H1 (cell line): ENCODE data around the gene MYBPC3. TPM values are rescaled to one million over a fixed set of nuclear protein-coding genes. Genes with fewer than 3 reads are reported as not detected.

Experiments used
- CTCF ChIA-PET: fragments of 300-600 bp; sonication (Branson Sonifier 250); formaldehyde crosslinking; loops from one replicate; lab custom pipeline; 2021; ENCODE audit not compliant: partially characterized antibody; lab: Charles Lee
- POLR2A ChIA-PET: fragments of 300-600 bp; sonication (Branson Sonifier 250); formaldehyde crosslinking; loops from one replicate; lab custom pipeline; 2021; ENCODE audit warnings: inconsistent platforms; ENCODE audit not compliant: partially characterized antibody; lab: Charles Lee
- DNase-seq, 2 experiments: peaks; one replicate each; pipeline versions ENCODE4 v3.0.0 to v3.0.0-alpha.2; 2010 to 2022; ENCODE audit warnings: low spot score in 2 of 2, low read depth in 1 of 2, mixed read lengths in 1 of 2
- FAIRE-seq: peaks from 2 replicates; lab custom pipeline; 2011; peaks lifted over from hg19 to GRCh38; lab: Jason Lieb, UNC
- H2AFZ ChIP-seq: 2 replicates; pipeline ENCODE4 v1.8.1; 2012; ENCODE audit warnings: low read length, inconsistent platforms
- H2AK5ac ChIP-seq: 2 replicates; pipeline ENCODE4 v1.6.1; 2013; ENCODE audit warnings: low read depth, low read length
- H2BK120ac ChIP-seq: replicated peaks from 2 replicates; pipeline ENCODE3; 2013; ENCODE audit warnings: low read depth, low read length, inconsistent platforms
- H2BK12ac ChIP-seq: 2 replicates; pipeline ENCODE4 v1.6.1; 2013; ENCODE audit warnings: low read depth, low read length
- H2BK15ac ChIP-seq: 2 replicates; pipeline ENCODE4 v1.6.1; 2013; ENCODE audit warnings: low read length
- H2BK20ac ChIP-seq: 2 replicates; pipeline ENCODE4 v1.6.1; 2013; ENCODE audit warnings: low read length
- H2BK5ac ChIP-seq: 2 replicates; pipeline ENCODE4 v1.6.1; 2013; ENCODE audit warnings: low read depth, low read length
- H3K14ac ChIP-seq: 2 replicates; pipeline ENCODE4 v1.6.1; 2013; ENCODE audit warnings: inconsistent platforms; ENCODE audit not compliant: insufficient read length
- H3K18ac ChIP-seq: 2 replicates; pipeline ENCODE4 v1.6.1; 2013; ENCODE audit warnings: low read length; ENCODE audit errors: extremely low read depth
- H3K23ac ChIP-seq: 2 replicates; pipeline ENCODE4 v1.6.1; 2013; ENCODE audit warnings: inconsistent platforms; ENCODE audit not compliant: insufficient read length
- H3K23me2 ChIP-seq: 2 replicates; pipeline ENCODE4 v1.6.1; 2013; ENCODE audit warnings: low read depth, low read length
- H3K27ac ChIP-seq: 2 replicates; pipeline ENCODE4 v1.6.1; 2011; ENCODE audit warnings: low read depth, low read length, inconsistent platforms
- H3K27me3 ChIP-seq, 4 experiments: replicated peaks in 1 of 4; 1 replicate in 1 of 4; 2 replicates in 3 of 4; pipeline versions ENCODE4 v1.6.1 to v1.8.1; 2011 to 2013; ENCODE audit warnings: low read length in 3 of 4, mild to moderate bottlenecking in 3 of 4, inconsistent platforms in 2 of 4, mixed read lengths in 2 of 4, moderate library complexity in 1 of 4; ENCODE audit not compliant: control insufficient read depth in 3 of 4, insufficient read depth in 3 of 4; ENCODE audit errors: extremely low read depth in 1 of 4
- H3K36me3 ChIP-seq, 4 experiments: 2 replicates each; pipeline versions ENCODE4 v1.6.1 to v1.8.1; 2011 to 2013; ENCODE audit warnings: mild to moderate bottlenecking in 4 of 4, low read length in 3 of 4, moderate library complexity in 2 of 4, control low read depth in 1 of 4, inconsistent platforms in 1 of 4; ENCODE audit not compliant: insufficient read depth in 4 of 4, control insufficient read depth in 2 of 4
- H3K4ac ChIP-seq: replicated peaks from 2 replicates; pipeline ENCODE3; 2013; ENCODE audit warnings: low read length, low read depth, mixed read lengths, inconsistent platforms; ENCODE audit not compliant: insufficient read length
- H3K4me1 ChIP-seq, 4 experiments: replicated peaks in 1 of 4; 1 replicate in 1 of 4; 2 replicates in 3 of 4; pipeline versions ENCODE4 v1.6.1 to v1.8.1; 2011 to 2013; ENCODE audit warnings: low read length in 3 of 4, inconsistent platforms in 2 of 4, mixed read lengths in 1 of 4; ENCODE audit not compliant: insufficient read depth in 4 of 4, control insufficient read depth in 3 of 4
- H3K4me2 ChIP-seq, 2 experiments: 2 replicates each; pipeline versions ENCODE4 v1.6.1 to v1.8.1; 2011 to 2013; ENCODE audit warnings: low read depth in 2 of 2, low read length in 2 of 2, control low read depth in 1 of 2, inconsistent platforms in 1 of 2, mild to moderate bottlenecking in 1 of 2; ENCODE audit not compliant: insufficient read depth in 1 of 2
- H3K4me3 ChIP-seq, 4 experiments: fragments of 200-600, 300-600 bp in 1 of 4; sonication (generic), shearing (Covaris generic), sonication (Bioruptor Twin) in 1 of 4; 2 replicates each; pipeline versions ENCODE4 v1.5.1 to v1.8.1; 2011 to 2016; ENCODE audit warnings: low read length in 4 of 4, low read depth in 3 of 4, control low read depth in 2 of 4, inconsistent platforms in 2 of 4, mild to moderate bottlenecking in 2 of 4, mixed read lengths in 1 of 4, moderate library complexity in 1 of 4; ENCODE audit not compliant: insufficient read depth in 2 of 4; ENCODE audit errors: extremely low read depth in 1 of 4
- H3K56ac ChIP-seq: replicated peaks from 2 replicates; pipeline ENCODE3; 2013; ENCODE audit warnings: low read depth, mild to moderate bottlenecking, mixed read lengths, low read length, inconsistent platforms; ENCODE audit not compliant: insufficient read length
- H3K79me1 ChIP-seq: 2 replicates; pipeline ENCODE4 v1.6.1; 2013; ENCODE audit warnings: low read depth, low read length, control low read depth
- H3K79me2 ChIP-seq, 2 experiments: 2 replicates each; pipeline versions ENCODE4 v1.6.1 to v1.8.1; 2012 to 2013; ENCODE audit warnings: low read length in 2 of 2, mild to moderate bottlenecking in 2 of 2, inconsistent platforms in 1 of 2; ENCODE audit not compliant: insufficient read depth in 2 of 2, control insufficient read depth in 1 of 2
- H3K9ac ChIP-seq, 4 experiments: replicated peaks in 1 of 4; 1 replicate in 1 of 4; 2 replicates in 3 of 4; pipeline versions ENCODE4 v1.6.1 to v1.8.1; 2011 to 2013; ENCODE audit warnings: low read depth in 3 of 4, low read length in 3 of 4, control low read depth in 2 of 4, mild to moderate bottlenecking in 2 of 4, moderate library complexity in 2 of 4, inconsistent platforms in 1 of 4; ENCODE audit errors: extremely low read depth in 1 of 4
- H3K9me3 ChIP-seq, 2 experiments: 2 replicates each; pipeline versions ENCODE4 v1.6.1 to v1.8.1; 2012 to 2013; ENCODE audit warnings: mild to moderate bottlenecking in 2 of 2, moderate library complexity in 2 of 2, control low read depth in 1 of 2, inconsistent platforms in 1 of 2, low read depth in 1 of 2, low read length in 1 of 2, mixed read lengths in 1 of 2; ENCODE audit not compliant: insufficient read depth in 2 of 2
- H4K20me1 ChIP-seq, 2 experiments: replicated peaks in 1 of 2; 2 replicates each; pipeline versions ENCODE3 to v1.8.1; 2011 to 2013; ENCODE audit warnings: inconsistent platforms in 2 of 2, low read length in 2 of 2, mild to moderate bottlenecking in 1 of 2; ENCODE audit not compliant: insufficient read depth in 2 of 2, control insufficient read depth in 1 of 2
- H4K5ac ChIP-seq: 2 replicates; pipeline ENCODE4 v1.6.1; 2013; ENCODE audit warnings: low read length, low read depth, mixed read lengths, inconsistent platforms; ENCODE audit not compliant: insufficient read length
- H4K8ac ChIP-seq: 2 replicates; pipeline ENCODE4 v1.8.0; 2013; ENCODE audit warnings: mild to moderate bottlenecking, moderate library complexity, low read length, inconsistent platforms; ENCODE audit not compliant: insufficient read depth; ENCODE audit errors: extremely low read depth
- H4K91ac ChIP-seq: replicated peaks from 2 replicates; pipeline ENCODE3; 2013; ENCODE audit warnings: low read length, mixed read lengths, inconsistent platforms; ENCODE audit not compliant: insufficient read length
- CBX5 ChIP-seq: fragments of 300-800, 300-1000 bp; sonication (generic); IDR thresholded peaks from 2 replicates; pipeline ENCODE4 v1.7.1; 2016; ENCODE audit warnings: antibody characterized with exemption, low read length, low read depth
- CTCF ChIP-seq, 3 experiments: IDR thresholded peaks; 1 replicate in 2 of 3; 2 replicates in 1 of 3; pipeline versions ENCODE4 v1.5.1 to v1.6.1; 2011; ENCODE audit warnings: low read length in 3 of 3, mild to moderate bottlenecking in 3 of 3, inconsistent platforms in 2 of 3, low read depth in 1 of 3, moderate library complexity in 1 of 3; ENCODE audit not compliant: insufficient read depth in 1 of 3; ENCODE audit errors: control extremely low read depth in 1 of 3
- EGR1 ChIP-seq: IDR thresholded peaks from 2 replicates; pipeline ENCODE4 v1.6.1; 2011; ENCODE audit warnings: low read depth, low read length, borderline replicate concordance
- GABPA ChIP-seq: IDR thresholded peaks from 2 replicates; pipeline ENCODE4 v1.6.1; 2011; ENCODE audit warnings: mild to moderate bottlenecking, low read length, moderate library complexity, borderline replicate concordance; ENCODE audit not compliant: insufficient read depth
- GTF2F1 ChIP-seq: IDR thresholded peaks from 2 replicates; pipeline ENCODE4 v1.6.1; 2012; ENCODE audit warnings: low read depth, low read length, improper control_type of control experiment, borderline replicate concordance
- HDAC2 ChIP-seq, 2 experiments: fragments of 300-600 bp in 1 of 2; sonication (generic) in 1 of 2; IDR thresholded peaks; 2 replicates each; pipeline ENCODE4 v1.6.1; 2011 to 2012; ENCODE audit warnings: low read depth in 2 of 2, low read length in 2 of 2, mild to moderate bottlenecking in 2 of 2, moderate library complexity in 2 of 2, borderline replicate concordance in 1 of 2, inconsistent platforms in 1 of 2
- JUND ChIP-seq: IDR thresholded peaks from 2 replicates; pipeline ENCODE4 v1.6.1; 2011; ENCODE audit warnings: mild to moderate bottlenecking, improper control_type of control experiment, low read length
- RBBP5 ChIP-seq: IDR thresholded peaks from 2 replicates; pipeline ENCODE4 v1.7.1; 2012; ENCODE audit warnings: low read depth, mild to moderate bottlenecking, inconsistent platforms, low read length, moderate library complexity, borderline replicate concordance
- SIX5 ChIP-seq: IDR thresholded peaks from 2 replicates; pipeline ENCODE4 v1.6.1; 2011; ENCODE audit warnings: mild to moderate bottlenecking, low read depth, low read length
- TAF7 ChIP-seq: optimal IDR thresholded peaks from 2 replicates; pipeline ENCODE3; 2011; ENCODE audit warnings: low read depth, mild to moderate bottlenecking, inconsistent platforms, low read length, moderate library complexity, borderline replicate concordance
- WGBS, 2 experiments: shearing (Covaris generic) in 1 of 2; methylation state at CpG; one replicate each; pipeline versions ENCODE4 v1.1.6 to v1.1.7; 2013 to 2015; ENCODE audit warnings: low lambda C conversion rate in 2 of 2, mixed read lengths in 2 of 2, inconsistent platforms in 1 of 2, low coverage in 1 of 2, missing lambda C conversion rate in 1 of 2; ENCODE audit not compliant: insufficient replicate concordance in 2 of 2, insufficient coverage in 1 of 2, insufficient read length in 1 of 2; ENCODE audit errors: extremely low coverage in 1 of 2, missing lambda C conversion rate in 1 of 2; 5-methylcytosine and 5-hydroxymethylcytosine counted together
- polyA plus RNA-seq, 7 experiments: library from polyadenylated mRNA; depleted of rRNA in 3 of 7; stranded (reverse) in 5 of 7; unstranded in 2 of 7; fragments of >200 nt in 5 of 7; fragments of 200-250 nt in 2 of 7; gene quantifications; 1 replicate in 5 of 7; 2 replicates in 1 of 7; 4 replicates in 1 of 7; pipeline versions ENCODE4 v1.2.1 to v1.2.3, GENCODE V29; 2011 to 2013; ENCODE audit warnings: missing spikeins in 2 of 7, mixed read lengths in 2 of 7
- total RNA-seq: library from RNA; stranded (reverse); fragmentation: NEBNext Ultra II Directional; extraction: Animal tissue kit (Norgen Biotek cat#: 25700); gene quantifications from 2 replicates; pipeline ENCODE4 v1.2.1, GENCODE V29; 2021

The MYBPC3 gene
- total and polyA plus RNA-seq, 2 of the 8 experiments (the other 6 are each of a cell fraction or from before 2014, with no cell fraction given) = 0.05 TPM; not detected in 1

DNA sequence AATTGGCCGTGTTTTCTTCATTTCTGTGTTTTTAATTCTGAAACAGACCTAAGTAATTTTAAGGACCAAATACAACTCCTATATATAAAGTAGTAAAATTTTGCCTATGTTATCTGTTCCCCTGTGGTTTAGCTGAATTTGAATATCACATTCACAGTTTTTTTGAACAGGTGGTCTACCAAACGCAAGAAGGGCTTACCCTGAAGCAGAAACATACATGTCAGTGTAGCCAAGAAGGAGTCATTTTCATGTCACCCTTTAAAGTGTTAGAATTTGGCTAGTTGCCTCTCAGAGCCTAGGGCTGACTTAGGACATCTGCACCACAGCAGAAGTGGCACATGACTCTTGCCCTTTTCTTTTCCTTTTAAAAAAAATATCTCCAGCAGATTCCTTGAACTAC lies 34.3 kb downstream of the MYBPC3 start:
- no peaks in the 10 kb centered on the region for H3K79me2 ChIP-seq
- no peak for TF ChIP-seq EGR1
- no peak for TF ChIP-seq HDAC2 (IDR thresholded peaks at IDR 0.05; ENCODE audit: borderline replicate concordance in 1 of 2, low read depth in 2 of 2, low read length in 2 of 2)
- TF ChIP-seq CBX5 = no peak
- no peak for TF ChIP-seq GTF2F1
- TF ChIP-seq CTCF (IDR thresholded peaks at IDR 0.05; ENCODE audit: control extremely low read depth in 1 of 3, insufficient read depth in 1 of 3, low read depth in 1 of 3, low read length in 3 of 3) = no peak
- no peak for TF ChIP-seq JUND
- no peak for TF ChIP-seq SIX5
- TF ChIP-seq TAF7 = no peak
- no peak for TF ChIP-seq GABPA
- no peak for TF ChIP-seq RBBP5
- no peaks in the 10 kb centered on the region for H3K9me3 ChIP-seq
- no peak for DNase-seq
- no peak overlapping the region for H3K23ac ChIP-seq
- no peak overlapping the region for H3K9ac ChIP-seq
- H3K79me1 ChIP-seq = no peaks in the 10 kb centered on the region
- ChIA-PET CTCF (no interaction called here), POLR2A (no interaction called here)
- no peak overlapping the region for H4K8ac ChIP-seq
- no peaks in the 10 kb centered on the region for H3K23me2 ChIP-seq
- no peak overlapping the region for H2AK5ac ChIP-seq
- peaks cover 0 to 19% (median 7%) of the 10 kb centered on the region in 4 experiments; a peak in 5 of 8 replicates for H3K36me3 ChIP-seq
- no peak overlapping the region for H2BK20ac ChIP-seq
- no peak overlapping the region for H3K27ac ChIP-seq
- H3K18ac ChIP-seq = no peak overlapping the region
- no peak overlapping the region for H3K4ac ChIP-seq
- no peaks in the 10 kb centered on the region for H3K4me1 ChIP-seq
- H2BK5ac ChIP-seq = no peak overlapping the region
- 89% methylated on average over 2 of the region's 2 CpGs; no CpG with 5 or more reads in 1 of the 2 experiments for WGBS, 2 experiments
- no peak overlapping the region for H3K56ac ChIP-seq
- no peaks in the 10 kb centered on the region for H3K27me3 ChIP-seq
- no peak overlapping the region for H2BK12ac ChIP-seq
- H2AFZ ChIP-seq = no peak overlapping the region
- no peak overlapping the region for H2BK120ac ChIP-seq
- no peaks in the 10 kb centered on the region for H4K20me1 ChIP-seq
- H3K4me2 ChIP-seq = no peak overlapping the region
- no peak overlapping the region for H4K5ac ChIP-seq
- no peak overlapping the region for H2BK15ac ChIP-seq
- H3K14ac ChIP-seq = no peak overlapping the region
- H4K91ac ChIP-seq = no peak overlapping the region
- no peak overlapping the region for H3K4me3 ChIP-seq
- no peak for FAIRE-seq
